ACC112 (cell line): Measurements from ENCODE around the gene SRPK2.
"Not testable (repeated sequence)": the region's sequence is repeated elsewhere in the genome, so short reads cannot be mapped to it uniquely, and the experiment has no call there.

ENCODE experiments used
- H2AFZ ChIP-seq: fragments of 200-600 bp; sonication (generic); one replicate; pipeline ENCODE4 v1.6.0; 2017; ENCODE audit warnings: antibody characterized with exemption, low read length; ENCODE audit not compliant: unreplicated experiment
- H3K27ac ChIP-seq: fragments of 200-600 bp; sonication (generic); 2 replicates; pipeline ENCODE4 v1.5.1; 2014; ENCODE audit warnings: low read depth, mild to moderate bottlenecking, antibody characterized with exemption, low read length, moderate library complexity
- H3K27me3 ChIP-seq: fragments of 200-600 bp; sonication (generic); 2 replicates; pipeline ENCODE4 v1.6.1; 2014; ENCODE audit warnings: mild to moderate bottlenecking, antibody characterized with exemption, low read length, moderate library complexity, mixed read lengths; ENCODE audit not compliant: insufficient read depth
- H3K36me3 ChIP-seq: fragments of 200-600 bp; sonication (generic); 2 replicates; pipeline ENCODE4 v1.6.1; 2016; ENCODE audit warnings: mild to moderate bottlenecking, antibody characterized with exemption, low read length, moderate library complexity, mixed read lengths; ENCODE audit not compliant: insufficient read depth
- H3K4me1 ChIP-seq: fragments of 200-600 bp; sonication (generic); one replicate; pipeline ENCODE4 v1.6.1; 2016; ENCODE audit warnings: low read length, mixed read lengths; ENCODE audit not compliant: insufficient read depth, unreplicated experiment, control insufficient read depth
- H3K4me3 ChIP-seq: fragments of 200-600 bp; sonication (generic); 2 replicates; pipeline ENCODE4 v1.5.1; 2014; ENCODE audit warnings: mild to moderate bottlenecking, low read depth, low read length
- H3K79me2 ChIP-seq: fragments of 200-600 bp; sonication (generic); one replicate; pipeline ENCODE4 v1.6.0; 2016; ENCODE audit warnings: low read length; ENCODE audit not compliant: control insufficient read depth, unreplicated experiment, insufficient read depth

SRPK2 gene

DNA sequence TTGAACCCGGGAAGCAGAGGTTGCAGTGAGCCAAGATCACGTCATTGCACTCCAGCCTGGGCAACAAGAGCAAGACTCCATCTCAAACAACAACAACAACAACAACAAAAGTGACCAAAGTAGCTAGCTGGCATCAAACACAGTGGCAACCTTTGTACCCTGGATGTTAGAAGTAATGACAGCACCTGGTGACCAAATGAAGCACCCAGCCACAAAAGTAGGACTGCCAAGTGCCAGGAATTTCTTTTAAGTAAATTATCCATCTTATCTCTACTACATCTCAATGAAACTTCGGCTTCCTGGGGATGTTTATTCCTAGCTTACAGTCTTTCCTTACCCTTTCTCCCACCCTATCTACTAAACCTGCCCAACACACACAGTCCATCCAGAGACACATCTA, 18.8 kb downstream of the SRPK2 start:
- H3K79me2 ChIP-seq: peaks cover 75% of the 10 kb centered on the region
- no peak overlapping the region for H3K27ac ChIP-seq
- peaks cover 10% of the 10 kb centered on the region for H3K4me1 ChIP-seq
- no peak overlapping the region for H3K4me3 ChIP-seq
- H2AFZ ChIP-seq: no peak overlapping the region
- no peaks in the 10 kb centered on the region for H3K36me3 ChIP-seq
- H3K27me3 ChIP-seq: no peaks in the 10 kb centered on the region

DNA sequence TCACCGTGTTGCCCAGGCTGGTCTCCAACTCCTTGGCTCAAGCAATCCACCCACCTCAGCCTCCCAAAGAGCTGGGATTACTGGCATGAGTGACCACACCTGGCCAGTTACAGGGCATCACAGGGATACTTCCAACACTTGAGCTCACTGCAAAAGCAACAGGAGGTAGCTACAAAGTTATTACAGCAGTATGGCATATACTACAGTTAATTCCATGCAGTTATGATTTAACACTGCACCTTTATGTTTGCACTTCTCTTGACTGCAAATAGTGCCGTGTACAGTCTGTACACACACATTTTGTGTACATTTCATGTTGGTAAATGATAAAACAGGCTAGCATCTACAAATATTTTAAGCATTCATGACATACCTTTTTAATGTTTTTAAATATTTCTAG, 21.3 kb downstream of the SRPK2 start:
- Histone ChIP-seq H3K4me3 (no peak overlapping the region), H3K79me2 (peaks cover 66% of the 10 kb centered on the region), H3K27ac (no peak overlapping the region), H3K4me1 (peaks cover 14% of the 10 kb centered on the region), H3K27me3 (no peaks in the 10 kb centered on the region), H3K36me3 (no peaks in the 10 kb centered on the region), H2AFZ (no peak overlapping the region)

DNA sequence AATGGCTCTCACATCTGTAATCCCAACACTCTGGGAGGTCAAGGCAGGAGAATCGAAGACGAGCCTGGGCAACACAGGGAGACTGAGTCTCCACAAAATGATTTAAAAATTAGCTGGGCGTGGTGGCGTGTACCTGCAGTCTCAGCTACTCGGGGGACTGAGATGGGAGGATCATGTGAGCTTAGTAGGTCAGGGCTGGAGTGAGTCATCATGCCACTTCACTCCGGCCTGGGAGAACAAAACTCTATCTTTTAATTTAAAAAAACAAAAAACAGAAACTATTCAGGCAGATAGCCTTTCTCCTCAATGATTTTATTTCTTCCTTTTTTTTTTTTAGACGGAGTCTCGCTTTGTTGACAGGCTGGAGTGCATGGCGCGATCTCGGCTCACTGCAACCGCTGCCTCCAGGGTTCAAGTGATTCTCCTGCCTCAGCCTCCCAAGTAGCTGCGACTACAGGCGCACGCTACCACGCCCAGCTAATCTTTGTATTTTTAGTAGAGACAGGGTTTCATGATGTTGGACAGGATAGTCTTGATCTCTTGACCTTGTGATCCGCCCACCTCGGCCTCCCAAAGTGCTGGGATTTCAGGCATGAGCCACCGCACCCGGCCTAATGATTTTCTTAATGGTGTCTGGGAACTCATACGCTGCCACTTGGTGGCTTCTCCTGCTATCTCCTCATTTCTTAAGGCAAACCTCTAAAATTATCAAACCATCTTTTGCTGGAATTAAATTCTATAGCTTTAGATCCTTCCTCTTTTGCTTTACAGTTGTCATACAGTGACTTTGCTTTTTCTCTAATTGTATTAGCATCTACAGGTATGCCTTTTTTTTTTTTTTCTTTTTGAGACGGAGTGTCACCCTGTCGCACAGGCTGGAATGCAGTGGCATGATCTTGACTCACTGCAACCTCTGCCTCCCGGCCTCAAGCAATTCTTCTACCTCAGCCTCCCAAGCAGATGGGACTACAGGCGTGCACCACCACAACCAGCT, 22.9 kb downstream of the SRPK2 start:
- H3K79me2 ChIP-seq: peaks cover 53% of the 10 kb centered on the region
- H2AFZ ChIP-seq: no peak overlapping the region
- H3K36me3 ChIP-seq: no peaks in the 10 kb centered on the region
- 0 out of 2 replicates have a peak overlapping the region, but pooled peaks have one; percentile 9 for H3K27ac ChIP-seq
- H3K4me3 ChIP-seq: no peak overlapping the region
- peaks cover 14% of the 10 kb centered on the region for H3K4me1 ChIP-seq
- no peaks in the 10 kb centered on the region for H3K27me3 ChIP-seq

DNA sequence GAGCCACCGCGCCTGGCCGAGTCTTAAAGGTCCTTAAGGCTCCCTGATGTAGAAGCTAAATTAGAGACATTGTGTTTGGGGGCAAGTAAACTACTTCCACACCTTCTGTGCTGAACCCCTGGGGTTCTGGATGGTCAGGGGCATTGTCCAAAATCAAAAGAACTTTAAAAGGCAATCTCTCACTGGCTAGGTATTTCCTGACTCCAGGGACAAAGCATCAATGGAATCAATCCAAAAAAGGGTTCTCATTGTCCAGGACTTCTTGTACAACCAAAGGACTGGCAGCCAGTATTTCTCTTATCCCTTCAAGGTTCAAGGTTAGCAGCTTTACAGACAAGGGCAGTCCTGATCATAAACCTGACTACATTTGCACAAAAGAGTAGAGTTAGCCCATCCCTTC, 24.0 kb downstream of the SRPK2 start:
- H2AFZ ChIP-seq: no peak overlapping the region
- no peaks in the 10 kb centered on the region for H3K27me3 ChIP-seq
- H3K4me1 ChIP-seq: peaks cover 14% of the 10 kb centered on the region
- no peak overlapping the region for H3K4me3 ChIP-seq
- no peaks in the 10 kb centered on the region for H3K36me3 ChIP-seq
- H3K27ac ChIP-seq: no peak overlapping the region
- H3K79me2 ChIP-seq: peaks cover 44% of the 10 kb centered on the region

DNA sequence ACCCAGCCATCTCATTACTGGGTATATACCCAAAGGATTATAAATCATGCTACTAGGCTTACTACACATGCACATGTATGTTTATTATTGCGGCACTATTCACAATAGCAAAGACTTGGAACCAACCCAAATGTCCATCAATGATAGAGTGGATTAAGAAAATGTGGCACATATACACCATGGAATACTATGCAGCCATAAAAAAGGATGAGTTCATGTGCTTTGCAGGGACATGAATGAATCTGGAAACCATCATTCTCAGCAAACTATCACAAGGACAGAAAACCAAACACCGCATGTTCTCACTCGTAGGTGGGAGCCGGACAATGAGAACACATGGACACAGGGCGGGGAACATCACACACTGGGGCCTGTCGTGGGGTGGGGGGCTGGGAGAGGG, 25.1 kb downstream of the SRPK2 start:
- H3K27ac ChIP-seq, H3K27me3 ChIP-seq, H3K4me3 ChIP-seq, H2AFZ ChIP-seq, H3K36me3 ChIP-seq: not testable (repeated sequence)
- H3K4me1 ChIP-seq: peaks cover 14% of the 10 kb centered on the region
- H3K79me2 ChIP-seq: peaks cover 42% of the 10 kb centered on the region

DNA sequence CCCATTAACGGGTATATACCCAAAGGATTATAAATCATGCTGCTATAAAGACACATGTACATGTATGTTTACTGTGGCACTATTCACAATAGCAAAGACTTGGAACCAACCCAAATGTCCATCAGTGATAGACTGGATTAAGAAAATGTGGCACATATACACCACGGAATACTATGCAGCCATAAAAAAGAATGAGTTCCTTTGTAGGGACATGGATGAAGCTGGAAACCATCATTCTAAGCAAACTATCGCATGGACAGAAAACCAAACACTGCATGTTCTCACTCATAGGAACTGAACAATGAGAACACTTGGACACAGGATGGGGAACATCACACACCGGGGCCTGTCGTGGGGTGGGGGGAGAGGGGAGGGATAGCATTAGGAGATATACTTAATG, 26.0 kb downstream of the SRPK2 start:
- H3K4me3 ChIP-seq, H3K36me3 ChIP-seq, H2AFZ ChIP-seq, H3K27ac ChIP-seq, H3K27me3 ChIP-seq: not testable (repeated sequence)
- Histone ChIP-seq H3K4me1 (peaks cover 14% of the 10 kb centered on the region), H3K79me2 (peaks cover 39% of the 10 kb centered on the region)

DNA sequence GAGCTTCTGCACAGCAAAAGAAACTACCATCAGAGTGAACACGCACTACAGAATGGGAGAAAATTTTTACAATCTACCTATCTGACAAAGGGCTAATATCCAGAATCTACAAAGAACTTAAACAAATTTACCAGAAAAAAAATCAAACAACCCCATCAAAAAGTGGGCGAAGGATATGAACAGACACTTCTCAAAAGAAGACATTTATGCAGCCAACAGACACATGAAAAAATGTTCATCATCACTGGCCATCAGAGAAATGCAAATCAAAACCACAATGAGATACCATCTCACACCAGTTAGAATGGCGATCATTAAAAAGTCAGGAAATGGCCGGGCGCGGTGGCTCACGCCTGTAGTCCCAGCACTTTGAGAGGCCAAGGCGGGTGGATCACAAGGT, 26.7 kb downstream of the SRPK2 start:
- peaks cover 14% of the 10 kb centered on the region for H3K4me1 ChIP-seq
- not testable (repeated sequence) for H2AFZ ChIP-seq, H3K27me3 ChIP-seq, H3K4me3 ChIP-seq, H3K36me3 ChIP-seq, H3K27ac ChIP-seq
- peaks cover 37% of the 10 kb centered on the region for H3K79me2 ChIP-seq

DNA sequence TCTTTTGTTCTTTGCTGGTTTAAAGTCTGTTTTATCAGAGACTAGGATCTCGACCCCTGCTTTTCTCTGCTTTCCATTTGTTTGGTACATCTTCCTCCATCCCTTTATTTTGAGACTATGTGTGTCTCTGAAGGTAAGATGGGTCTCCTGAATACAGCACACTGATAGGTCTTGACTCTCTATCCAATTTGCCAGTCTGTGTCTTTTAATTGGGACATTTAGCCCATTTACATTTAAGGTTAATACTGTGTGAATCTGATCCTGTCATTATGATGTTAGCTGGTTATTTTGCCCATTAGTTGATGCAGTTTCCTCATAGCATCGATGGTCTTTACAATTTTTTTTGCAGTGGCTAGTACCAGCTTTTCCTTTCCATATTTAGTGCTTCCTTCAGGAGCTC, 28.6 kb downstream of the SRPK2 start:
- H3K27ac ChIP-seq, H3K4me3 ChIP-seq, H3K4me1 ChIP-seq, H3K27me3 ChIP-seq, H3K36me3 ChIP-seq, H2AFZ ChIP-seq: not testable (repeated sequence)
- peaks cover 45% of the 10 kb centered on the region for H3K79me2 ChIP-seq

DNA sequence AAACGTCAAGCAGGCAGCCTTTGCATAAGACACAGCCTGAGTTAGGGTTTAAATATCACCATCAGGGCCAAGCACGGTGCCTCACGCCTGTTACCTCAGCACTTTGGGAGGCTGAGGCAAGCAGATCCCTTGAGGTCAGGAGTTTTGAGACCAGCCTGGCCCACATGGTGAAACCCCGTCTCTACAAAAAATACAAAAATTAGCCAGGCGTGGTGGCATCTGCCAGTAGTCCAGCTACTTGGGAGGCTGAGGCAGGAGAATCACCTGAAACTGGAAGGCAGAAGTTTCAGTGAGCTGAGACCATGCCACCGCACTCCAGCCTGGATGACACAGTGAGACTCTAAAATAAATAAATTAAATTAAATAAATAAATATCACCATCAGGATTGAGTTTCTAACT, 33.0 kb downstream of the SRPK2 start:
- Histone ChIP-seq H3K79me2 (peaks cover 58% of the 10 kb centered on the region), H2AFZ (no peak overlapping the region), H3K4me1 (peaks cover 36% of the 10 kb centered on the region), H3K27me3 (no peaks in the 10 kb centered on the region), H3K27ac (no peak overlapping the region), H3K36me3 (no peaks in the 10 kb centered on the region), H3K4me3 (no peak overlapping the region)

DNA sequence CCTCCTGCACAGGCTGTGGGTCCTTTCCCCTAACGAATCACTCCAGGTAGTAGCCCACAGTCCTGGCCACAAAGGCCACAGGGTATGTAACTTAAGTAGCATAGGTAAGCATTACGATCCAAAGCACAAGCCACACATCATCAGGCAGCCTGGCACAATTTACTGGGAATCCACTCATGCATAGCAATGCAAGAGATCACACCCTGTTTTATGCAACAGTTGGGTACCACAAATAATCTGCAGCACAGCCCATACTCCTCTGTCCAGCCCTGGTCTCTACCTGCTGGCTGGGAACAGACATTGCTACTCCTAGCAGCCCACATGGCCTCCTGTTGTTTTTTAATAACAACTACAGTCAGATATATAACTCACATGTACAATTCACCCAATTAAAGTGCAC, 34.3 kb downstream of the SRPK2 start:
- no peak overlapping the region for H3K27ac ChIP-seq
- no peaks in the 10 kb centered on the region for H3K27me3 ChIP-seq
- no peaks in the 10 kb centered on the region for H3K36me3 ChIP-seq
- peaks cover 36% of the 10 kb centered on the region for H3K4me1 ChIP-seq
- H3K79me2 ChIP-seq: peaks cover 65% of the 10 kb centered on the region
- H3K4me3 ChIP-seq: no peak overlapping the region
- H2AFZ ChIP-seq: no peak overlapping the region

DNA sequence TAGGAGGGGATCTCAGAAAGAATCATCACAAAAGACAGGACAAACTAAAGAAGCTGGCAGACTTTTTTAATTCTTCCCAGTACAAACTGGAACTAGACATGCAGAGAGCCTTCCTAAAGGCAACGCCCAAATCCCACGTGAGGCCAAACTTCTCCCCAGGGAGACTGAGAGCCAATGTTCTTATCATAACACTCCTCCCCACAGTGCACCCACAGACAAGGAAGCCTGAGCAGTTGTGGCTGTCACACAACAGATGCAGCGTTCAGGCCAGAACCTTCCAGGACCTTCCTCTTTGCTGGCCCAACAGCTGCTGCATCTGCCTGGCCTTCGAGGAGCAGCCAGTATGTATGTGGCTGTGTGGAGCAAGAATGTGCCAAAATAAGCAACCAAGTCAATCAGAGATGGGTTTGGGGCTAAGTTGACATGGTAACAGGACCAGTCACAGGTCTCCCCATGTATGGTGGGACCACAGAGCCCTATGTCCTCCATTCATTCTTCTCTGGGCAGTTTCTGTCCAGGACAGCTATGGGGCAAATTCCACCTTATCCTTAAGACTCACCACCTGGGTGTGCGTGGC, 34.9 kb downstream of the SRPK2 start:
- peaks cover 36% of the 10 kb centered on the region for H3K4me1 ChIP-seq
- H3K27me3 ChIP-seq: no peaks in the 10 kb centered on the region
- H3K27ac ChIP-seq: peak overlapping the region; percentile 86
- H3K36me3 ChIP-seq: no peaks in the 10 kb centered on the region
- H2AFZ ChIP-seq: no peak overlapping the region
- H3K4me3 ChIP-seq: peak overlapping the region; percentile 2; the same call in 1 of the 2 replicates
- H3K79me2 ChIP-seq: peaks cover 64% of the 10 kb centered on the region
